Natural killer cell treated with Interleukin-12 subunit alpha and Interleukin-12 subunit beta and Interleukin-15 and Interleukin-18, amount 100 ng/mL, for 72 hours (primary cell): ENCODE data around the gene NOTO. TPM values are rescaled to one million over a fixed set of nuclear protein-coding genes. Genes with fewer than 3 reads are reported as not detected.

Experiments
- ATAC-seq, 2 donors: fragments of 150-1000 bp; cut with Tn5 transposase in 1 of 2; sonication (Bioruptor Pico), chemical (Tn5 transposase) in 1 of 2; 2 replicates each; pipeline ENCODE4 v1.10.0; 2021
- DNase-seq: peaks from one replicate; pipeline ENCODE4 v3.0.0; 2022; ENCODE audit warnings: low spot score
- H3K27ac Mint-ChIP-seq, 2 donors: 1 replicate in 1 of 2; 2 replicates in 1 of 2; pipeline ENCODE4 v1.8.0; 2022; ENCODE audit warnings: mixed read lengths in 2 of 2, mild to moderate bottlenecking in 1 of 2, moderate library complexity in 1 of 2
- H3K27me3 Mint-ChIP-seq, 2 donors: 1 replicate in 1 of 2; 2 replicates in 1 of 2; pipeline ENCODE4 v1.8.0; 2022; ENCODE audit warnings: mixed read lengths in 2 of 2
- H3K36me3 Mint-ChIP-seq: one replicate; pipeline ENCODE4 v1.8.0; 2022; ENCODE audit warnings: mixed read lengths
- H3K4me1 Mint-ChIP-seq, 2 donors: 1 replicate in 1 of 2; 2 replicates in 1 of 2; pipeline ENCODE4 v1.8.0; 2022; ENCODE audit warnings: low read depth in 2 of 2, mixed read lengths in 2 of 2, mild to moderate bottlenecking in 1 of 2
- H3K4me3 Mint-ChIP-seq: one replicate; pipeline ENCODE4 v1.8.0; 2022; ENCODE audit warnings: mixed read lengths
- H3K9me3 Mint-ChIP-seq: 2 replicates; pipeline ENCODE4 v1.8.0; 2022; ENCODE audit warnings: mixed read lengths
- total RNA-seq, 2 donors: library from RNA; stranded (reverse); gene quantifications; one replicate each; pipeline ENCODE4 v1.2.3, GENCODE V29; 2022

NOTO gene
- total RNA-seq, 2 donors from 2014 or later = not detected

- no peaks in the 10 kb centered on the region for H3K36me3 Mint-ChIP-seq
- no peaks in the 10 kb centered on the region for H3K9me3 Mint-ChIP-seq
- no peak overlapping the region for H3K27ac Mint-ChIP-seq
- ATAC-seq = no peak
- peaks cover 0 to 10% of the 10 kb centered on the region in 2 donors for H3K27me3 Mint-ChIP-seq
- no peak for DNase-seq
- H3K4me1 Mint-ChIP-seq = peaks cover 21 to 30% of the 10 kb centered on the region in 2 donors
- no peak overlapping the region for H3K4me3 Mint-ChIP-seq
Observed at GRCh38 chr2:73212098-73212447, 9.7 kb downstream of the NOTO start.

GRCh38 chr2:73212448-73213176 lies 10.2 kb downstream of the NOTO start:
- Mint-ChIP-seq H3K9me3 (no peaks in the 10 kb centered on the region), H3K4me1 (peaks cover 21 to 30% of the 10 kb centered on the region in 2 donors), H3K4me3 (no peak overlapping the region), H3K36me3 (no peaks in the 10 kb centered on the region), H3K27ac (no peak overlapping the region), H3K27me3 (peaks cover 0 to 10% of the 10 kb centered on the region in 2 donors)
- DNase-seq = peak; percentile 72
- ATAC-seq = peak; percentile 76 to 81

DNA sequence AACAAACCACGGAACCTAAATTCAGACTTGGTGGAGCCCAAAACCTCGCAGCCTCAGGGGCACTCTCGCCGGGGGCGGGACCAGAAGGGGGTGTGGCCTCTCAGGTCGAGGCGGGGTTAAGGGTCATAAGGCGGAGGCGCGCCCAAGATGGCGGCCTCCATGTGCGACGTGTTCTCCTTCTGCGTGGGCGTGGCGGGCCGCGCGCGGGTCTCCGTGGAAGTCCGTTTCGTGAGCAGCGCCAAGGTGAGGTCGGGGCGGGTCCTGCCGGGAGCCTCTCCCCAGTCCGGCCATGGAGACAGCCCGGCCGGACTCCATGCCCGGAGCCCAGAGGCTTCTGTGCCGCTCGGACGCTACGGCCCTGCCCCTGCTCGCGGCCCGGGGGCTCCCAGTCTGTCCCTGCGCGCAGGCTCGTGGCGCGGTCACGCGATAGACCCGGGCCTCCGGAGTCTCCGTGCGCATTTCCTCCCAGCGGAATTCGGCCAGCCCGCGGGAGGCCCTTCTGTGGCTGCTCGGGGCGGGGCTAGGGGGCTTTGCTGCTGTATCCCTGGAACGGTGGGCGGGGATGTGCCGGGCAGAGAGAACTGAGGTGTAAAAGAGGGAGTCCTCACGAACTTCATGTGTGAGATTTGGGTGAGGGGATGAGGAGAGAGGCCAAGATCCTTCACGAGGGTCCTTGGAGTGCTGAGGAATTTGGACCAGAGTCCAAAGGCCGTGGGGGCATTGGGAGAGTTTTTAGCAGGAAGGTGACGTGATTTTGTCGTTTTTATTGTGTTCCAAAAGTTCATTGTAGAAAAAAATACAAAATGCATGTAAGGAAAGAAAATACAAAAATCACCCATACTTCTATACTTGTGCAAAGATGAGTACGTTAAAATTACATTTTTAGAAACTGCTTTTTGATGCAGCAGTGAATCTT lies 12.0 kb downstream of the NOTO start, which contains the start of gene SMYD5:
SMYD5 (plus strand) TSS at position 126 of the 916 bp plus-strand sequence; CDS start at position 148, 22 bp downstream.
- DNase-seq (peak; percentile 93), ATAC-seq (peak; percentile 95 to 97)
- Mint-ChIP-seq H3K36me3 (no peaks in the 10 kb centered on the region), H3K27ac (peak within 1 kb of the TSS; percentile 85 to 90), H3K4me3 (peak within 1 kb of the TSS; percentile 96), H3K4me1 (peaks cover 21 to 30% of the 10 kb centered on the region in 2 donors), H3K9me3 (no peaks in the 10 kb centered on the region), H3K27me3 (peaks cover 0 to 5% of the 10 kb centered on the region in 2 donors)

GRCh38 chr2:73215254-73215653 lies 12.9 kb downstream of the NOTO start:
- Mint-ChIP-seq H3K36me3 (no peaks in the 10 kb centered on the region), H3K4me3 (peak overlapping the region; percentile 96), H3K4me1 (peaks cover 21 to 30% of the 10 kb centered on the region in 2 donors), H3K27ac (peak overlapping the region; percentile 15 to 90), H3K9me3 (no peaks in the 10 kb centered on the region), H3K27me3 (no peaks in the 10 kb centered on the region)
- ATAC-seq = no peak
- DNase-seq = no peak

DNA sequence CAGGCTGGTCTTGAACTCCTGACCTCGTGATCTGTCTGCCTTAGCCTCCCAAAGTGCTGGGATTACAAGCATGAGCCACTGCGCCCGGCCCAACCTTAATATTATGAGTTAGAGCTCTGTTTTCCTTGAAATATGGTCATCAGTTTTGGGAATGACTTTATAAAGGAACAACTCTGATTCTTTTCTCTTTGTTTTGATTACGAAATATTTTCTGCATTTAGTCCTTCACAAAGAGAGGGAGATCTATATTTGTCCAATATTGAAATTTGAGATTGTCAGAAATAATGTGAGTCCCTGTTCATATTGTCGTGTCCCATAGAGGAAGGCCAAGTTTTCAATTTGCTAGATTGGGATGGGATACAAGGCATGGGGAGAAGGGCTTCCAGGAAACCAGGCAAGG lies 14.8 kb downstream of the NOTO start:
- no peaks in the 10 kb centered on the region for H3K27me3 Mint-ChIP-seq
- H3K36me3 Mint-ChIP-seq = peaks cover 4% of the 10 kb centered on the region
- H3K27ac Mint-ChIP-seq = no peak overlapping the region
- no peak overlapping the region for H3K4me3 Mint-ChIP-seq
- ATAC-seq = no peak
- no peak for DNase-seq
- H3K4me1 Mint-ChIP-seq = peaks cover 21 to 30% of the 10 kb centered on the region in 2 donors
- no peaks in the 10 kb centered on the region for H3K9me3 Mint-ChIP-seq

- Mint-ChIP-seq H3K4me3 (no peak overlapping the region), H3K4me1 (peaks cover 21 to 25% of the 10 kb centered on the region in 2 donors), H3K9me3 (no peaks in the 10 kb centered on the region), H3K27ac (no peak overlapping the region), H3K36me3 (peaks cover 4% of the 10 kb centered on the region), H3K27me3 (no peaks in the 10 kb centered on the region)
- ATAC-seq = no peak
- no peak for DNase-seq
Observed at GRCh38 chr2:73217826-73218225, 15.5 kb downstream of the NOTO start.

- Mint-ChIP-seq H3K36me3 (peaks cover 4% of the 10 kb centered on the region), H3K4me3 (no peak overlapping the region), H3K4me1 (peaks cover 19 to 23% of the 10 kb centered on the region in 2 donors), H3K27me3 (no peaks in the 10 kb centered on the region), H3K9me3 (no peaks in the 10 kb centered on the region), H3K27ac (no peak overlapping the region)
- ATAC-seq (no peak), DNase-seq (no peak)
Observed at GRCh38 chr2:73218298-73218697, 15.9 kb downstream of the NOTO start.

DNA sequence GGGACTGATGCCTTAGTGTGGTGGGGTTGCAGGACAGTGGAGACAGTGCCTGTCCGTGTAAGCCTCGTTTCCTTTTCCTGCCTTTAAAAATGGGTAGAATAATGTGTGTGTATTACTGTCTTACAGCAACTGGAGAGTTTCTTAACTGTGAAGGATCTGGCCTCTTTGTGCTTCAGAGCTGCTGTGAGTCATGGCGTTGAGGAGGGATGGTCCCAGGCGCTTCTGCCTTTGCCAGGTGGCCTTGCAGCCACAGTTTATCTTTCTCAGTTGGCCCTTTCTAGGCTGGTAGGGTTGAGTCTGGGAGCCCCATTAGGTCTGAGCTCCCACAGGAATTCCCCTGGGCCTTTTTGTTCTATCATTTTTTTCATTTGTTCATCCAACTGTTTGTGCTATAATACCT lies 21.4 kb downstream of the NOTO start:
- Mint-ChIP-seq H3K4me3 (no peak overlapping the region), H3K27me3 (no peaks in the 10 kb centered on the region), H3K36me3 (peaks cover 4% of the 10 kb centered on the region), H3K9me3 (no peaks in the 10 kb centered on the region), H3K4me1 (no peaks in the 10 kb centered on the region), H3K27ac (no peak overlapping the region)
- ATAC-seq = no peak
- DNase-seq = no peak

DNA sequence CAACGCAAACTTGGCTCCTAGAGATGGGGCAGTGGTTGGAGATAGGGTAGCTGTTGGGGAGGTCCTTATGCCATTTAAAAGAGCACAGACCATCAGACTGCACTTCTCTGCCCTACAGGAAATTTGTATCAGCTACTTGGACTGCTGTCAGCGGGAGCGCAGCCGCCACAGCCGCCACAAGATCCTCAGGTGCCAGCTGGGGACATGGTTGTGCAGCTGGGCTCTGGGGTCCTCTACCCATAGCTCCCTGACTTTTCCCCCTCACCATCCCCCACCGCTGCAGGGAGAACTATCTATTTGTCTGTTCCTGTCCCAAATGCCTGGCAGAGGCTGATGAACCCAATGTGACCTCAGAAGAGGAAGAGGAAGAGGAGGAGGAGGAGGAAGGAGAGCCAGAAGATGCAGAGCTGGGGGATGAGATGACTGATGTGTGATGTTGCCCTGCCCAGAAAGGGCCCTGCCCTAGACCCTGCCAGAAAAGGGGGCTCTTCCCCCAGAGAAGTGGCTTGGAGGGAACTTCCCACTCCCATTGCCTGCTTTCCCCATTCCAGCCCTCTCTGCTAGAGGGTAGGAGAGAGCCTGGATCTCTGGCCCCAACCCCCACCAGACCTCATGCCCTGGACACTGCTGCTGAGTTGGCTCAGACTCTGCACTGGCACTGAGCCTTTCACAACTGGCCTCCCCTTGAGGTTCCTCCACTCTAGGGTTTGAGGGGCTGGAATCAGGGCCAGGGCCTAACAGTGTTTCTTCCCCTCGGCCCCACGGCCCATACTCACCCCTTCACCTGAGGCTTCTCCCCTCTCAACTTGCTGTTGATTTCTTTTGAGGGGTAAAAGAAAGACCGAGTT lies 23.4 kb downstream of the NOTO start:
- Mint-ChIP-seq H3K36me3 (peaks cover 2% of the 10 kb centered on the region), H3K9me3 (no peaks in the 10 kb centered on the region), H3K4me1 (no peaks in the 10 kb centered on the region), H3K27me3 (no peaks in the 10 kb centered on the region), H3K27ac (no peak overlapping the region), H3K4me3 (no peak overlapping the region)
- DNase-seq = no peak
- ATAC-seq = no peak

DNA sequence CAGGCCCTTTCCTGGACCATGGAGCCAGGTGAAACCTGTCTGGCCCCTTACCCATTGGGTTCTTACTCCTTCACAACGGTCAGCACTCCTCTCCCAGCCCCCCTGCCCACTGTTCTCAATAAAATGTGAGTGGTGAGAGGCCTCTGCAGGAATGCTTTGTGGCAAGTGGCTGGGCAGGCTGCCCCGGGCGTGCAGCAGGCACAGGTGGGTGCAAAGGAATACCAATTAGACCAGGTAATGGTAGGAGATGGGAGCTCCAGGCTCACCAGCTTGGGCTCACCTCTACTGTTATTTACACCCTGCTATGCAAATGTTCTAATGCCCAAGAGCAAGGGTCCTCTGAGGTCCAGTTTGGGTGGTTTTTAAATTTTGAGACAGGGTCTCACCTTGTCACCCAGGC lies 24.7 kb downstream of the NOTO start:
- DNase-seq = no peak
- no peak overlapping the region for H3K4me3 Mint-ChIP-seq
- H3K36me3 Mint-ChIP-seq = no peaks in the 10 kb centered on the region
- no peak overlapping the region for H3K27ac Mint-ChIP-seq
- H3K27me3 Mint-ChIP-seq = no peaks in the 10 kb centered on the region
- H3K9me3 Mint-ChIP-seq = no peaks in the 10 kb centered on the region
- no peak for ATAC-seq
- no peaks in the 10 kb centered on the region for H3K4me1 Mint-ChIP-seq

- Mint-ChIP-seq H3K27me3 (no peaks in the 10 kb centered on the region), H3K4me3 (no peak overlapping the region), H3K9me3 (no peaks in the 10 kb centered on the region), H3K36me3 (no peaks in the 10 kb centered on the region), H3K27ac (no peak overlapping the region), H3K4me1 (peaks cover 3 to 10% of the 10 kb centered on the region in 2 donors)
- no peak for DNase-seq
- no peak for ATAC-seq
Observed at GRCh38 chr2:73228631-73229030, 26.3 kb downstream of the NOTO start.

DNA sequence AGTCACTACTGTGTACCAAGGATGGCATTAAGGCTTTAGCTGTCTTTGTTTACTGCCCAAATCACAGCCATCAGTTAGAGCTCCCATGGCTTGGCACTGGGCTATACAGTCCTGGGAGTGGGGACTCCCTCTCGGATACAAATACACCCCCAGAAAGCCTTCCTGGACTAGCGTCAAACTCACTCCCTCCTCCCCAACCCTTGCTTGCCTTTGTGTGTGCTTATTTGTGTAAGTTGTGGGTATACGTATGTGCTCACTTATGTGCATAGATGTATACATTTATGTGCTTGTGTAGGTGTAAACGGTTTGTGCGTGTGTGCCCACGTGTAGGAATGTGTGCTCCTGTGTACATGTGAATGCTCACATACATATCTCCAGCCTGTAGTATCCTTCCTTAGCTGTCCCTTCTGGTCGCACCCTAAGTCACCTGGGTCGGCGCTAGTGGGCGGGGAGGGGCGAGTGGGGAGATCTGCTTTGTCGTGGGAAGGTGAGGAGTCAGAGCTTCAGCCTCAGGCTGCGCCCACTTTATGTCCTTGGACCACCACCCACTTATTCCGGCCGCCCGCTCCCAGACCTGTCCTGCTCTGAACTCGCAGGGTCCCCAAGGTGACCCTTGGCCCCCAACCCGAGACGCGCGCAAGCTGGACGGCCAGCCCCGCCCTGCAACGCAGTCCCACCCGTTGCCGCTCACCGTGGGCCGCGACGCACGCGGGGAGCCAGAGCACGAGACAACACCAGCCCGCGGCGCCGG lies 30.2 kb downstream of the NOTO start:
- Mint-ChIP-seq H3K36me3 (peaks cover 18% of the 10 kb centered on the region), H3K4me3 (peak overlapping the region; percentile 98), H3K27me3 (no peaks in the 10 kb centered on the region), H3K4me1 (peaks cover 26 to 42% of the 10 kb centered on the region in 2 donors), H3K27ac (peak overlapping the region; percentile 88 to 90), H3K9me3 (no peaks in the 10 kb centered on the region)
- DNase-seq (peak; percentile 64), ATAC-seq (no peak)
